Measurements from ENCODE around the gene KRTAP4-6.
"Not testable (repeated sequence)": the region's sequence is repeated elsewhere in the genome, so short reads cannot be mapped to it uniquely, and the experiment has no call there.

Gene KRTAP4-6

DNA sequence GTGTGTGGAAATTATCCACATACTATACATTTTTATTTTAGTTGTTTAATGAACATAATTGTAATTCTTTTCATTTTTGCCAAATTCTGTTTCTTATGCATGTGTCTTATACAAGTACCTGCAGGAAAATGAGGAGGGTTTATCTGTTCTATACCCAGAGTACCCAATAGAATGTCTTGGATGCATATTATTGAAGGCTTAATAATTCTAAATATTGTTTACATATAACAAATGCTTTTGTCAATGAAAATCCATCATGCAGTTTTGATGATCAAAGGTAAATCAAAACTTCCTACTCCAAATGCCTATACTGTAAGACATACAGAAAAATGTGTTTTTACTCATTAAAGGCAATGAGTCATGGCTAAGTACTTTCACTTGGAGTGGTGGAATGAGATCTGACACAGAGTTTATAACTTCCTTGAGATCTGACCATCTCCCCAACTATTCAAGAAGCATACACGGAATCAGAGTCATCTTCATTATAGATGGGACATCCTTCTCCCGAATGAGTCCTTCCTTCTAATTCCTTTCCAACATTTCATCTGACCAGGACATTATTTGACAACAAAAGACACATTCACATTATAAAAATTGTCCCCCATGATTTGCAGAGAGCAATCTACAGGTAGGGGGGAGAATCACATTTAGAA is 35.8 kb downstream of the KRTAP4-6 start:
- not testable (repeated sequence) for DNase-seq

DNA sequence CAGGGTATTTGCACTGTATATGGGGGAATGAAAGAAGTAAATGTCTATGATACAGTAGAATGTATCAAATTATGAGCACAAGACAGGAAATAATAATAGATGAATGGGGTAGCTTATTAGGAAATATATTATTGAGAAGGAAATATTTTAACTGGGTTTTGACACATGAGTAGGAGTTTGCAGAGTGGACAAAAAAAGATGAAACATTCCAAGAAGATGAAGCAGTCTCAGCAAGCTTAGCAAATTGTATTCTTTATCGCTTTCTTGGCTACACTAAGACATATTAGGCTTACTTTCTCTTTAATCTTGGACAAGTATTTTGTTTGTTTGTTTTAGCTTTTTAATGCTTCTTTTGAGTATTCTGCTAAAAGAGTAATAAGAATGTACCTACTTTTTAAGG is 36.4 kb downstream of the KRTAP4-6 start:
- DNase-seq, result no peak

DNA sequence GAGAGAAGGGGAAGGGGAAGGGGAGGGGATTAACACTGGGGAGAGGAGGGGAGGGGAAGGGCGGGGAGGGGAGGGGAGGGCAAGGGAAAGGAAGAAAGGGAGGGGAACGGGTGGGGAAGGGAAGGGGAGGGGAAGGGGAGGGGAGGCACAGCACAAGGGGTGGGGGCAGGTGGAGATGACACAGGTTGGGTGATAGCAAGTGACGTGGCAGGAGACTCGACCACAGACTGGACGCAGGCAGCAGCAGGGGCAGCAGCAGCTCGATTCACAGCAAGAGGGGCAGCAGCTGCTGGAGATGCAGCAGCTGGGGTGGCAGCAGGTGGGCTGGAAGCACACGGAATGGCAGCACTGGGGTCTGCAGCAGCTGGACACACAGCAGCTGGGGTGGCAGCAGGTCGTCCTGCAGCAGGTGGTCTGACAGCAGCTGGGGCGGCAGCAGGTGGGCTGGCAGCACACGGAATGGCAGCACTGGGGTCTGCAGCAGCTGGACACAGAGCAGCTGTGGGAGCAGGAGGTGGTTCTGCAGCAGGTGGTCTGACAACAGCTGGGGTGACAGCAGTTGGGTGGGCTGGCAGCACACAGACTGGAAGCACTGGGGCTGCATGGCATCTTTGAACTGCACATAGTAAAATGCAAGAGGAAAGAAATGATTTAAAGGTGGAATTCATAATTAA is 38.6 kb downstream of the KRTAP4-6 start, which contains the start of gene KRTAP4-16:
Gene KRTAP4-16 (minus strand): TSS at position 624 of the 674 bp plus-strand sequence. CDS start 0 bp downstream, at position 624.
- DNase-seq, result no peak

DNA sequence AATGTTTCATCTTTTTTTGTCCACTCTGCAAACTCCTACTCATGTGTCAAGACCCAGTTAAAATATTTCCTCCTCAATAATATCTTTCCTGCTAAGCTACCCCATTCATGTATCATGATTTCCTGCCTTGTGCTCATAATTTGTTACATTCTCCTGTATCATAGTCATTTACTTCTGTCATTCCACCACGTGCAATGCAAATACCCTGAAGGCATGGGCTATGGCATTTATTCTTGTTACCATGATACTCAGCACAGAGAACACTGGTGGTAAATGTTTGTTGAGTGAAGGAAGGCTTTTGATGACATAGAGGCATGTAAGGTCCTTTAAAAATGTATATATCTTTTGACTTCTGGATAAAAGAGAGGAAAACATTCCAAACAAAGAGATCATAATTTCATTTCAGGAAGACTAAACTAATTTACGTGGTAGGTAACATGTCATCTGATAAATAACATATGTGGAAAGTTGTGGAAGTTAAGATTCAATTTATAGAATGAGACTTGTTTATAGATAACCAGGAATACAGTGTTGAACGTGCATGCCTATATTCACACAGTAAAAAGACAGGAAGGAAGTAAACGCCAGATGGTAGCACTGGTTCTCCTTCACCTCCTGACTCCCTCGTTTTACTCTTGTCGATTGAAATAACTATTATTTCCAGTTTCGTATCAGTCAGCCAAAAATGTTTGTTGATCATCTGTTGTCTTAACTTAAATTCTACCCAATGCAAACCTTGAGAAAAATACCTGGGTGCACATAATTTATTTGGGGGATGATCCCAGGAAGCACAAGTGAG is 40.5 kb downstream of the KRTAP4-6 start:
- not testable (repeated sequence) for DNase-seq

DNA sequence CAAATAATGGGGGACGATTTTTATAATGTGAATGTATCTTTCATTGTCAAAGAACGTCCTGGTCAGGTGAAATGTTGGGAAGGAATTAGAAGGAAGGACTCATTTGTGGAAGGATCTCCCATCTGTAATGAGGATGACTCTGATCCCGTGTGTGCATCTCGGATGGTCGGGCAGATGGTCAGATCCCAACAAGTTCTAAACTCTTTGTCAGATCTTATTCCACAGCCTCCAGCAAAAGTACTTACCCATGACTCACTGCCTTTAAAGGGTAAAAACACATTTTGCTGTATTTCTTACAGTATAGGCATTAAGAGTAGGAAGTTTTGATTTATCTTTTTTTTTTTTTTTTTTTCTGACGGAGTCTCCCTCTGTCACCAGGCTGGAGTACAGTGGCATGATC is 41.9 kb downstream of the KRTAP4-6 start:
- DNase-seq, result no peak

DNA sequence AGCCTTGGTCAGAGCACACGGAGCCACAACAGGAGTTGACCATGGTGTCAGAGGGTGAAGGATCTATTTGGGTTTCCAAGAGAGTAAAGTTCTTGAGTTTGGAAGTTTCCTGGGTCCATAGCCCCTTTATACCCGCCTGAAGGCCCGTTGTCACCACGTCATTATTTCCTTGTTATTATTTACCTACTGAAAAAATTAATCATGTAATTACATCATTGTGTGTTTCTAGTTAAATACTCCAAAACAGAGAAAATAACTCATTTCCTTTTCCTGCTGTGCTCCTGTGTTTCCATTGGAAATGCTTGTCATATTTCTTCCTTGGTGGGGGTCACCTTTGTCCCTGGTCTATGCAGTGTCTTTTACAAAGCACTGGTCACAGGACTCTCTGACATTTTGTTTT is 42.3 kb downstream of the KRTAP4-6 start, which contains the start of gene KRTAP4-8:
Gene KRTAP4-8 (minus strand): TSS at position 101 of the 400 bp plus-strand sequence. CDS start 58 bp downstream, at position 43.
- no peak for DNase-seq

DNA sequence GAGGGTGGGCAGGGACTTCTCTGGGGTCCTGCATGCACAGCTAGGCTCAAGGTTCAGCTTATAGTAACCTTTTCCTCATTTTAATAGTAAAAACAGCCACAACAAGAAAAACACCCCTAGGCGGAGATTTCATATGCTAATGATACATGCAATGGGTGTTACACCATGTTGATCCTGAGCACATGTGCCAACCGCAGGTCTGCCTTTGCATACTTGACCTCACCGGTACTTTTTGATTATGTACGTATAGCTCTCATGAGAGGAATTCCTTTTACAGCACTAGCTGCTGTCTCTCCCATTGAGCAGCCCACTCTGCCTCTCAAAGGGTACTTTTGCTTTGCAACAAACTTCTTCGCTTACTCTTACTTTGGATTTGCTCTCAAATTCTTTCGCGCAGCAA is 44.3 kb downstream of the KRTAP4-6 start:
- DNase-seq, result no peak
